Activated T-helper 2 cell treated with anti-CD3 and anti-CD28 coated beads, Interferon-gamma antibody, Interleukin-2, Interleukin-4, amounts not matched to agents 10 μg/mL and 5 μg/mL and 100 μg/mL, durations not matched to agents 14 hours and 24 hours and 36 hours (primary cell): ENCODE results near the gene THBS4. TPM values are rescaled to one million over a fixed set of nuclear protein-coding genes. Genes with fewer than 3 reads are reported as not detected.

Experiments used
- total RNA-seq: library from RNA; stranded (reverse); gene quantifications from 2 replicates; pipeline ENCODE4 v1.2.3, GENCODE V29; 2022

The THBS4 gene
- total RNA-seq, 1 donor from 2014 or later, result 1.1 TPM

Other genes starting within 250 kb of the THBS4 start
- gene MTX3, start 44.1 kb upstream of the THBS4 start, total RNA-seq, result 18.0 and 18.2 TPM in 2 replicates
- 18.9 and 19.0 TPM in 2 replicates for gene SERINC5, start 220.7 kb downstream of the THBS4 start, total RNA-seq